Calu3 (cell line): ENCODE data around the gene ZCCHC13. TPM values are rescaled to one million over a fixed set of nuclear protein-coding genes. Genes with fewer than 3 reads are reported as not detected.
"Not testable (repeated sequence)": the region's sequence is repeated elsewhere in the genome, so short reads cannot be mapped to it uniquely, and the experiment has no call there.

Experiments
- Bru-seq: library from RNA; stranded (reverse); fragments of 400-500 nt; gene quantifications from one replicate; lab custom pipeline; 2021; lab: Mats Ljungman, UMichigan
- BruChase-seq, 2 experiments: library from RNA; stranded (reverse); fragments of 400-500 nt; gene quantifications; one replicate each; lab custom pipeline; 2021; lab: Mats Ljungman, UMichigan
- BruUV-seq: library from RNA; stranded (reverse); fragments of 400-500 nt; replicated peaks from 2 replicates; lab custom pipeline; 2021; lab: Mats Ljungman, UMichigan
- CTCF ChIA-PET: fragments of 300-600 bp; sonication (Branson Sonifier 250); formaldehyde crosslinking; loops from one replicate; lab custom pipeline; 2022; ENCODE audit warnings: antibody characterized with exemption; lab: Charles Lee
- DNase-seq: peaks from one replicate; pipeline ENCODE4 v3.0.0; 2022
- H3K27ac Mint-ChIP-seq: one replicate; pipeline ENCODE4 v1.8.0; 2022; ENCODE audit warnings: mixed read lengths; ENCODE audit not compliant: unreplicated experiment
- H3K27me3 Mint-ChIP-seq: one replicate; pipeline ENCODE4 v1.8.0; 2022; ENCODE audit warnings: mixed read lengths; ENCODE audit not compliant: unreplicated experiment
- H3K36me3 Mint-ChIP-seq: one replicate; pipeline ENCODE4 v1.8.0; 2022; ENCODE audit warnings: mild to moderate bottlenecking, moderate library complexity, mixed read lengths; ENCODE audit not compliant: insufficient read depth, unreplicated experiment
- H3K4me1 Mint-ChIP-seq: one replicate; pipeline ENCODE4 v1.8.0; 2022; ENCODE audit warnings: mild to moderate bottlenecking, low read depth, mixed read lengths; ENCODE audit not compliant: unreplicated experiment
- H3K4me3 Mint-ChIP-seq: one replicate; pipeline ENCODE4 v1.8.0; 2022; ENCODE audit warnings: mild to moderate bottlenecking, low read depth, moderate library complexity, mixed read lengths; ENCODE audit not compliant: unreplicated experiment
- H3K9me3 Mint-ChIP-seq: one replicate; pipeline ENCODE4 v1.8.0; 2022; ENCODE audit warnings: low read depth, mixed read lengths; ENCODE audit not compliant: unreplicated experiment
- CTCF ChIP-seq: fragments of 200-600 bp; IDR thresholded peaks from one replicate; pipeline ENCODE4 v1.8.0; 2022; ENCODE audit warnings: antibody characterized with exemption; ENCODE audit not compliant: unreplicated experiment
- intact Hi-C: fragments of 100-400 bp; cut with micrococcal nuclease; formaldehyde crosslinking; loops from one replicate; pipeline ENCODE4 v1.10.0; 2022; ENCODE audit not compliant: unreplicated experiment
- long read RNA-seq: library from polyadenylated mRNA; stranded (forward); transcript quantifications from one replicate; pipeline ENCODE4 v2.0.0, GENCODE V29; 2022
- total RNA-seq: library from RNA; stranded (reverse); gene quantifications from 2 replicates; pipeline ENCODE4 v1.2.3, GENCODE V29; 2022

The ZCCHC13 gene
- not detected in 2 replicates for total RNA-seq
- Bru-seq, nascent RNA, result not detected
- not detected for BruChase-seq, experiment 1, labeled RNA remaining after a 6-hour chase
- BruChase-seq, experiment 2, labeled RNA remaining after a 2-hour chase, result not detected
- long read RNA-seq, result 0 reads

GRCh38 chrX:74304016-74304415 is at the start of gene ZCCHC13:
ZCCHC13 (plus strand) TSS chrX:74304180; CDS start chrX:74304267, 87 bp downstream.
- Mint-ChIP-seq H3K27ac (no peak within 1 kb of the TSS), H3K9me3 (no peaks in the 10 kb centered on the region), H3K27me3 (no peaks in the 10 kb centered on the region), H3K36me3 (no peaks in the 10 kb centered on the region), H3K4me3 (no peak within 1 kb of the TSS), H3K4me1 (no peaks in the 10 kb centered on the region)
- intact Hi-C loops, result no loop called here
- no TSS peak for BruUV-seq
- CTCF ChIA-PET, result no interaction called here
- TF ChIP-seq CTCF, result no peak
- no peak for DNase-seq

GRCh38 chrX:74258111-74258510 is 45.9 kb upstream of the ZCCHC13 start:
- CTCF ChIA-PET, intact Hi-C loops, H3K36me3 Mint-ChIP-seq, H3K27me3 Mint-ChIP-seq, BruUV-seq, H3K9me3 Mint-ChIP-seq, H3K4me1 Mint-ChIP-seq, H3K27ac Mint-ChIP-seq, DNase-seq, H3K4me3 Mint-ChIP-seq: not testable (repeated sequence)

- Mint-ChIP-seq H3K36me3 (no peaks in the 10 kb centered on the region), H3K4me1 (no peaks in the 10 kb centered on the region), H3K9me3 (no peaks in the 10 kb centered on the region), H3K27ac (no peak overlapping the region), H3K27me3 (no peaks in the 10 kb centered on the region), H3K4me3 (no peak overlapping the region)
- DNase-seq, result no peak
- CTCF ChIA-PET, result no interaction called here
- no TSS peak for BruUV-seq
- intact Hi-C loops, result no loop called here
- no peak for TF ChIP-seq CTCF
These were observed 44.0 kb upstream of the ZCCHC13 start for GRCh38 chrX:74259885-74260491.

GRCh38 chrX:74262452-74263209 is 41.3 kb upstream of the ZCCHC13 start:
- CTCF ChIA-PET, result no interaction called here
- Mint-ChIP-seq H3K4me1 (no peaks in the 10 kb centered on the region), H3K27ac (no peak overlapping the region), H3K27me3 (no peaks in the 10 kb centered on the region), H3K36me3 (no peaks in the 10 kb centered on the region), H3K4me3 (no peak overlapping the region), H3K9me3 (no peaks in the 10 kb centered on the region)
- no peak for TF ChIP-seq CTCF
- intact Hi-C loops, result no loop called here
- no peak for DNase-seq
- BruUV-seq, result no TSS peak
